Epidermal melanocyte (primary cell): Measurements from ENCODE around the gene PPP1R1C.
"Not testable (repeated sequence)": the region's sequence is repeated elsewhere in the genome, so short reads cannot be mapped to it uniquely, and the experiment has no call there.

Experiments
- DNase-seq: peaks from one replicate; pipeline ENCODE4 v3.0.0; 2011; ENCODE audit warnings: low spot score; ENCODE audit not compliant: insufficient read length

Gene PPP1R1C

DNA sequence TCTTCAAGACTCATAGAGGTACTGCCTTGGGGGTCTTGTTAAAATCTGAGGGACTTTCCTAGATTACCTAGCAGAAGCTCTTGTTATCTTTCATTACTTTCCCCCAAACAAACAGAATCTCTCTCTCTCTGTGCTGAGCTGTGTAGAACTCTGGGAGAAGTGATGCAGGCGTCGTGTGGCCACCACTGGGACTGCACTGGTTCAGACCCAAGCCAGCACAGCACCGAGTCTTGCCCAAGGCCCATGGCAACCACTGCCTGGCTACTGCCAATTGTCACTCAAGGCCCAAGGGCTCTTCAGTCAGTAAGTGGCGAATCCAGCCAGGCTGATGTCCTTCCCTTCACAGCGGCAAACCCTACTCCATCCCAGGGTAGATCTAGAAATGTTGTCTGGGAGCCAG is 28.6 kb downstream of the PPP1R1C start:
- no peak for DNase-seq

DNA sequence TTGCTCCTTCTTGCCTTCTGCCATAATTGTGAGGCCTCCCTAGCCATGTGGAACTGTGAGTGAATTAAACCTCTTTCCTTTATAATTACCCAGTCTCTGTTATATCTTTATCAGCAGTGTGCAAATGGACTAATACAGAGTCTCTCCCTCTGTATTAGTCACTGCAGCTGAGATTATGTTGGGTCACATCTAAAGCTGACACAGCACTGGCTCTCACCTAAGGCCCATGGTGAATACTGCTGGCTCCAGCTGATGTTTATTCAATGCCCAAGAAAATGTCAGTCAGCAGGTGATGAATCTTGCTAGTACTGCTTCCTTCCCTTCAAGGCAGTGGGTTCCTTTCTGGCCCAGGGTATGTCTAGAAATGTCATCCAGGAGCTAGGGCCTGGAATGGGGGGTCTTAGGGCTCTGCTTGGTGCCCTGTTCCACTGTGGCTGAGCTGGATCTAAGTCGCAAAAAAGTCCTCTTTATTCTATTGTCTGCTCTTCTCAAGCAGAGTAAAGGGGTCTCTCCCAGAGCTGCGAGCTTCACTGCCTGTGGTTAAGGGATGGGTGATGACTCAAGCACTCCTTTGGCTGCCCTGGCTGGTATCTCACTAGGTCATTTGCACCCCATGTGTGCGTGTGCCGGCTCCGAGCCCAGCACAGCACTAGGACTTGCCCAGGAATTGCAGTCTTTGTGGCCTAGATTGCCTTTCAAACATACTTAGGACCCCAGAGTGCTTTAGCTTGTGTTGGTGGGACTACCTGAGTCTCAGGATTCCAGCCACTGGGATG is 29.9 kb downstream of the PPP1R1C start:
- no peak for DNase-seq

DNA sequence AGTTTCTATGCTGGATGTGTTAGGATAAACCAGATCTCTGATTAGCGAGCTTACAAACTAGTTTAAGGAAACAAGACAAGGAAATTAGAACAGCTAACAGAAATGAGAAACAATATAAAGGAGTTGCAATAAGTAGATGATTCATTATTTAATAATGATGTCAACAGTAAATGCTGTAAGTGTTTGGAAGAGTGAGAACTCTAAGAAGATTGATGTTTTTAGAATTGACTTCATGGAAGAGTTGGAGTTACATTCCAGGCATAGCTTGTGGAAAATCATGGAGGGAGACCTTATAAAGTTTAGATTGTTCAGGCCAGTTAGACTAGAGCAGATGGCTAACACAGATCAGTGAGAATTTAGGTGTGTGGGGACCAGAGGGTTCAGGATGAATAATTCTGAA is 32.6 kb downstream of the PPP1R1C start:
- DNase-seq = no peak

DNA sequence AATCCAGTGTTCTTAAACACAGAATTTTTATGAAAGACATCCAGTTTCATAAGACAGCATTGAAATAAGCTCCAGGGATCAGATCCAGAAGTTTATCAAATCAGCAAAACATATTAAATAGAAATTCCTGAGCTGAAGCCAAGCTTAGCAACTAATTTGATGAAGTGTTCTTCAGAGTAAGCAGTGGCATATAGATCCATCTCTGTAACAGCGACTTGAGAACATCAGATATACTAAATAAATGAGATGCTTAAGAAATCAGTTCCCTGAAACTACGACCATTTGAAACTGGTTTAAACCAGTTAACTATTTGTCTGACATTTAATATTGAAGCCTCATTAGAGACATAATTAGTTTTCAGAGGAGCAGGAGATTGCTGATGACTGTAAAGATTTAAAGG is 34.1 kb downstream of the PPP1R1C start:
- DNase-seq = no peak

DNA sequence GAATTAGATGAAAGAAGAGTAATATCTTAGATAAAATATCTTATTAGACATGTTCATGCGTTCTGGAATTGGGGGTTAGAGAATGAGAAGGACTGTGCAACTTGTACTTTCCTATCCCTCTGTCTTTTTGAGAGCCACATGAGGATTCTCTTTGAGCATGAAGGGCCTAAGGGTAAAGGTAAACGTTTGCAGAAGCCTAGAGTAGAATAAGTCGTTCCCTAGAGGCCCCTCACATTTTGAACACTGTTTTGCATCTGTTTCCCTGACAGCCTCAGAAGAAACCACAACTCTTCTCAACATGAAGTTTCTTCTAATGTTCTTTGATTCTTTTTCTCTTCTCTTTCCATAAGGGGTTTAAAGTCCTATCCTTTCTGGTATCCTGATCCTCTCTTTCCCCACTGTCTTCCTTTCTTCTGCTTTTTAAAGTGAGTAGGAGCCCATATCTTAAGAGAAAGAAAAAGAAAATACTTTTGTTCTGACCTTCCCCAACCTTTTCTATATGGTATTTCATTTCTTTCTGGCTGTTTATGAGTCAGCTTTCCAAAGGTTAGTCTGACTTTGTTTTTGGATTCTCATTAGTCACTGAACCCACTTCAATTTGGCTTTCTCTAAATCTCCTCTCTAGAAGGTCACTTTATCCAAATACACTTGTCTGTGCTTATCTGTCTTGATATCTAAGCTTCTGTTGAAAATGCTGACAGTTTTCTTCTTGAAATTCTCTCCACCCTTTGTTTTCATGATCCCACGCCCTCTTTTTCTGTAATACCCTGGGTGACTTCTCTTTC is 34.8 kb downstream of the PPP1R1C start:
- no peak for DNase-seq

DNA sequence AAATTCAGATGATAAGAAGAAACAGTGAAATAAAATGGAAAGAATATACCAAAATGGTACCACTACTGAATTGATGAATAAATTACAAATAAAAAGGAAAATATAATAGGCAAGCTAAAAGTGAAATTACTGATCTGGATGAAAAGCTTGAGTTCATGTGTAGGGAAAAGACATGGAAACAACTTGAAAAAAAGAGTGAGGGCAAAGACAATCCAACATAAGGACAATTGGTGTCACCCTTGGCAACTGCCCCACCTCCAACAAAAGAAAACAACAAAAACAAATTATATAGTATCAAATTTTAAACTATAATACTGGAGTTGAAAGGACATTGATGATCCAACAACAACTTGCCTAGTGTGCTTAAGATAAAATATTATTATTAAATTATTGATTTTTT is 37.6 kb downstream of the PPP1R1C start:
- no peak for DNase-seq

DNA sequence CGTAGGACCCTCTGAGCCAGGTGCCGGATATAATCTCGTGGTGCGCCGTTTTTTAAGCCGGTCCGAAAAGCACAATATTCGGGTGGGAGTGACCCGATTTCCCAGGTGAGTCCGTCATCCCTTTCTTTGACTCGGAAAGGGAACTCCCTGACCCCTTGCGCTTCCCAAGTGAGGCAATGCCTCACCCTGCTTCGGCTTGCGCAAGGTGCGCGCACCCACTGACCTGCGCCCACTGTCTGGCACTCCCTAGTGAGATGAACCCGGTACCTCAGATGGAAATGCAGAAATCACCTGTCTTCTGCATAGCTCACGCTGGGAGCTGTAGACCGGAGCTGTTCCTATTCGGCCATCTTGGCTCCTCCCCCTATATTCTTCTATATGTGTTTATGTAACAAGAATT is 45.2 kb downstream of the PPP1R1C start:
- not testable (repeated sequence) for DNase-seq

DNA sequence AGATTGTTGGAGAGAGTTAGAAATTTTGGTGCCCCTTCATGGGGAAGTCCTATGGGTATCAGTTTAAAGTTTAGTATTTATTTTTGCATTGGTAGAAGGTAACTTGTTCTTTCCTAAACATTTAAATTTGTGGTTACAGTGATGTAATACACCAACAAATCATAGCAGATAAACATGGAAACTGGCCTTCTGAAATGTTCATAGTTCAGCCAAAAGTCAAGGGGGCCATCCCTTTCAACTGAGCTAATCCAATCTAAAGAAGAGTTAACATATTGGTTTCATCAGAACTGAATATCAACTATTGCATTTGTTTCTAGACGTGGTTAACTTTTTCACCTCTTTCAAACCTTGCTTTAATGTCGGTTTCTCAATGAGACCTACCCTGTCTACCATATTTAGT is 46.3 kb downstream of the PPP1R1C start:
- DNase-seq = no peak

DNA sequence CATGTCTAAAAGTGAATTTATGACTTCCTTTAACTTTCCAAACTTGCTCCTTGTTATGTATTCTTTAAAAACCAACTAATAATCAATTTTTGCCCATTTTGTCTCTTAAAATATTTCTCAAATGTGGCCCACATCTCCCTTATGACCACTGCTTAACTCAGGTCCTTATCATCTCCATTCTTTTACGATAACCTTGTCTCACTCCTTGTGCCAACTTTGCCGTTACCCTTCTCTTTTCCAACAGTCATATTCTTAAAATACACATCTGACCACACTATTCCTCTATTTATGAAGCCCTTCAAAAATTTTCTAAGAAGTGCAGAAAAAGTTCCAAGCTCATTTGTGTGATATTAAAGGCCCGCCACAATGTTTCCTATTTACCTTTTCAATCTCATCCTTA is 47.8 kb downstream of the PPP1R1C start:
- DNase-seq = no peak

DNA sequence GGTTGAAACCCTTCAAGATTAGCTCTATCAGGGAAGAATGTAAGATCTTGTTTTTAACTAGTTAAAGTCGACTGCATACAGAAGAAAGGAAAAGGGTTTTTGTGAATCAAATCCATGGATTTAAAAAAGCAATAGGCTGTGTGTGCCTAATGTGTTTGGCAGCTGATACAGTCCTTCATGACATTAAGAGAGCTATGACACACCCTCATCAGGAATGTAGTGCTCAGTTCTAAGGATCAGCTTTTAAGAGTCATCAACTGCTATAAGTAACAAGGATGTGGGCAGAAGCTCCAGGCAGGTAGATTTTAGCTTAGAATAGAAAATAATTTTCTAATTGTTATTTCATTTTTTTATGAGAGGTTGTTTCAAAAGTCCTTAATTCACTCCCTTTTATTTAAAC is 52.9 kb downstream of the PPP1R1C start:
- no peak for DNase-seq

DNA sequence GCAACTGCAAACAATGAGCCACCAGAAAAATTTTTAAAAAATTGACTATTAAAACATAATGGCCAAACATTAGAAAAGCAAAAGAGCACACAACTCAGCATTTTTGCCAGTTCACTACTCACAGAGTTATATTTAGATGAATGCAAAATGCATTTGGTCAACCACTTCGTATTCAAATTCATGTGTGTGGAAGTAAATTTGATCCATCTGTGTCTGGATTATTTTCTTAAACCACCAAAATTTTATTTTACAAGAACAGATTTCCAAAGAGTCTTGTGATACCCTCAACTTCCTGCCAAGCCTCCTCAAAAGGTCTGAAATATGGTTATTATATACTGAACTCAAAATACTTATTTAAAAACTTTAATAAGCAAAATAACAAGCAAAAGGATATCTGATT is 57.4 kb downstream of the PPP1R1C start:
- DNase-seq = no peak

DNA sequence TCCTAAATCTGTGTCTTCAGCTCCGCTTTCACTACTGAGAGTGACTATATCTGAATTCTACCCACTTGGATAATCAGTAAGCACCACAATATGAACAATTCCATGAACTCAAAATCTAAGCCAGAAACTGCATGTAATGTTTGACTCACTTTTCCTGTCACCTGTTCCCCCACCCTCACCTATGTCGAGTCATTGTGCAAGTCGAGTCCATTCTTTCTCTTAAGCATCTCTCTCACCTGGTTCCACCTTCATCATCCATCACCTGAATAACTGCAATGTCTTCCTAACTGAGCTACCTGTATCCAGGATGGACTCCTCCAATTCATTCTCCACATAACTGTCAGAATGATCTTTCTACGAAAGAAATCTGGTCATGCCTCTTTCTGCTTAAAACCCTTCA is 58.2 kb downstream of the PPP1R1C start:
- DNase-seq = no peak

DNA sequence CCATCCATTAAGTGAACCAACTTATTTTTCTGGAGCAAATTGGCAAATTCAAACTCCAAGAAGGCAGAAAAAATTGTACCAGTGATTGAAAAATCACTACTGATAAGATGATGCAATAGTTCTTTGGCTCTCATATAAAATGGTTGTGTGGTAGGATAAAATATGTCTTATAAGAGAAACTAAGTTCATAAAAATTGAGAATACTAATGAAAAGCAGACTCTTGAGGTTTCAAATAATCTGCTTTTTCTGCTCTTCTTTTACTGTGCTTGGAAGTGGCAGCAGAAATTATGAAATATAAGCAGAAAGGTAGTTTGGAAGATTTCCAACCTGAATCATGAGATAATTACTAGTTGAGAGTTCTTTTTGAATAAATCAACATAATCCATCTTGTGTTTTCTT is 61.9 kb downstream of the PPP1R1C start:
- no peak for DNase-seq

DNA sequence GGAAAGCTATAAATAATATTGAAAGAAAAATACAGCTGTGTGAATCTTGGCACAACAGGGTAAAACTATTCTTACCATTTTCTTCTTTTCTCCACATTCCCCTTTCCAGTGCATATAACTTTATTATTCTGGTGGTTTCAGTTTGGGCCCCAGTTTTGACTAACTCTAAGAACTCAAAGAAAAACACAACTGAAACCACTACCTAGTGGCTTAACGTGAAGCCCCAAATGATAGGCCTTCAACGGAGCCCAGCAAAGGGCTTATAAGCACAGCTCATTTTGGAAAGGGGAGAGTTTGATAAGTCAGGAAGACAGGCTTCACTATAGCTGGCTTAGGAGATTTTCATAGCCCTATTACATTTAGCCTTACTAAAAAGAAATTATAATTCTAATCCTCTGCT is 62.4 kb downstream of the PPP1R1C start:
- no peak for DNase-seq

DNA sequence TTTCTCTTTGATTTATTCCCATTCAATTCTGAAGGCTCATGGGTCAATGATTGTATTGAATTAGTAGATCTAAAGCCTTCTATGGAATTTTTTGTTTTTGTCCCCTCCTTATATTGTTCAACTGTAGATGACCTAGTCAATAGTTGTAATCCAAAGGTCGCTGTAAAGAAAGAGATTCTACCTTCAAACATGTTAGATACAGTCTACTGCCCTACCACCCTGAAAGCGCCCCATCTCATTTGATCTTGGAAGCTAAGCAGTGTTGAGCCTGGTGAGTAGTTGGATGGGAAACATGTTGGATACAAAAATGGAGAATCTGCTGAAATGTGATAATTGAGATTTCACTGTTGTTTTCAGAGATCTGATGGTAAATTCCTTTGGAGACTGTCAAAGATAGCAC is 63.0 kb downstream of the PPP1R1C start:
- no peak for DNase-seq

DNA sequence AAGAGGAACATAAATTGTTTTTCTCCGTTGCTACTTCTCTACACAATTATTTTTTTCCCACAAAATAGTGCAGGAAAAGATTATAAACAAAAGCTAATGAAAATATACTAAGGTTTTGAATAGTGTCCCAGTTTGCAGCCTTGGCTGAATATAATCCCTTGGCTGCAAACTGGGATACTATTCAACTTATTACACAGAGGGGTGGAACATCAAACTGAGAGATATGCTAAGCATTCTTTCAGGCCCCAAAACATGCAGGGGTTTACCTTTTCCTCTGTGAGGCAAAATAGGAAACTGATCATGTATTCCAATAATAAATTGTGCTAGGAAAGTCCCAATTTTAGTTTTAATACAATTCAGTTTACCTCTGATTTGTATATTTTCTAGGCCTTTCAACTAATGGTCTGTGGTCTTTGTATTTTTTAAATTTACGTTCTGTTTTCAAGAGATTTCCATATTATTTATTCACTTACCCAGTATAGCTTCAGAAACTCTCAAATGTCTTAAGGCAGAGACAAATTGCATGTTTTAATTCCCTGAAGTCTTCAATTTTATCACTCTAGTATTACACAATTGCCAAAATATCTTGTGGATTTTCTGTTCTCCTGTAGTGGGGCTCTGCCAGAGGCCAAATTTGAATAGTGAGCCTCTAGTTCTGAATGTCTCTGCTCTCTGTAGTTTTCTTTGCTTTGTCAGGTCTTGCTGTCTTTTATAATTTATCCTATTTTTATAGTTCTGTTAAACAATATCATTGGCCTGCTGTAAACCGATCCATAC is 63.9 kb downstream of the PPP1R1C start:
- no peak for DNase-seq

DNA sequence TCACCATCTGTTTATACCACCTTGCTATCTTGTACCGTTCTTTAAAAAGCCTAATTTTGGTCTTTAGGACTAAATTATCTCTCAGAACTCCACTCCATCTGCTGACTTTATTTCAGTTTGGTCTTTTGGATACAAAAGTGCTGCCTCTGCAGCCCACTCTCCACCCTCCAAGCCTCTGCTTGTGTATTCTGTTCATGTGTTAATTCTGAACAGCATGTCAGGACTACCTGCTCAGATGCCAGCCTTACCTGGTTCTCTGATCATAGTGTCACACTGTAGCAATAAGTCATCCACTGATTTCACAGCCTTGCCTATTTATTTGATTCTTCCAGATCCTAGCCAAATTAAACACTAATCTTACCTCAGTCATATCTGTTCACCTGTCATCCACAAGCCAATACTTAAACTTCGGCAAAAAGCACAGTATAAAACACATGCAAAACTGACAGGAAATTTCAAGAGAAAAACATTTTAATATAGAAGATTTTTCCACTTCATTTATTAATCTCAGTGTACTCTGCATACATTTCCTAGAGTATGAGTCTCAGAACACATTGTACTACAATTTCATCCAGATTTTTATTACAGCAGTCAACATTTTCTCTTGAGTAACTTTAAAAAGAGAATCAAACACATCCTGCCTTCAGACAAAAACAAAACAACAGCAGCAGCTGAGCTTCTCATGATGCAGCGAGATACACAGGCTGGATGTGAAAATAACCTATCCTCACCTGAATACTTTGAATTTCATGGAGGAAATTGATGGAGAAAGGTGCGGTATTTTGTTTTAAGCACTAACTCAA is 64.9 kb downstream of the PPP1R1C start:
- DNase-seq = no peak

DNA sequence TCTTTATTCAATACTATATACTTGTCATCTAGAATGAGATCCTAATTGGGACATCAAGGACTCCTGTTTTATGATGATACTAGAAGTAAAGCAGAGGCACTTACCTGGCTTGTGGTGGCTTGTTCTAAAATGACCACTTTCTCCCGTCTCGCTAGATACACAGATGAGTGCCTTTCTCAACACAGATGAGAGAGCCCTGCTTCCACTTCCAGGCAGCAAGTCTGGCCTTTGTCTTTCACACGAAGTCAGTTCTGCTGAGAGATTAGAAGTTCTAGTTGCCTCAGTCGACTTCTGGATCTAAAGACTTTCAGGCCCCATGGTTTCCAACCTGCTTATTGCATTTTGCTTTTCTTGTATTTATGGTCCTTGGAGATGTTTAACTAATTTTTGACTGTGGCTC is 70.3 kb downstream of the PPP1R1C start:
- no peak for DNase-seq

DNA sequence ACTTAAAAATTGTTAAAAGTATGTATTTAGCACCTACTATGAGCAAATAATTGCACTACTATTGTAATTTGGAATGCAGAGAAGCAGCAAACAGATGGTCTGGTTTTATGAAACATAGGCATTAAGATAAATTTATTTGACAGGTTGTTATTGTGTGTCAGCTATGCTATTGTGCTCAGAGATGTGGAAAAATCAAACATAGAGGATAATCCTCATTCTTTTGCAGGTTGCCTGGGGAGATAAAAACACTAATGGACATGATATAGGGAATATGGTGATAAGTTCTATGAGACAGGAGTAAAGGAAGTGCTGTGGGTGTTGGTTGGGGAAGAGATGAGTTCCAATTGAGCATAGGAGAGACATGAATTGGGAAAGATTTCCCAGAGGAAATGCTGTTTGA is 71.3 kb downstream of the PPP1R1C start:
- DNase-seq = no peak

DNA sequence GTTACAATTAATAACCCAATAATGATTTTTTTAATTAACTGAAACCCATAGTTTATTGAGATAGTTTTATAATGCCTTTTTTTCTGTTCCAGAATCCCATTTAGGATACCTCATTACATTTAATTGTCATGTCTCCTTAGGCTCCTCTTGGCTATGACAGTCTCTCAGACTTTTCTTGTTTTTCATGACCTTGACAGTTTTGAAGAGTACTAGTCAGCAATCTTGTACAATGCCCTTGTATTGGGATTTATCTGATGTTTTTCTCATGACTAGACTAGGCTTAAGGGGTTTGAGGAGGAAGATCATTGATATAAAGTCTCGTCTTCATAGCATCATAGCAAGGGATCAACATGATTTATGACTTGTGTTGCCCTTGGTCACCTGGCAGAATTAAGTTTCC is 72.4 kb downstream of the PPP1R1C start:
- no peak for DNase-seq

DNA sequence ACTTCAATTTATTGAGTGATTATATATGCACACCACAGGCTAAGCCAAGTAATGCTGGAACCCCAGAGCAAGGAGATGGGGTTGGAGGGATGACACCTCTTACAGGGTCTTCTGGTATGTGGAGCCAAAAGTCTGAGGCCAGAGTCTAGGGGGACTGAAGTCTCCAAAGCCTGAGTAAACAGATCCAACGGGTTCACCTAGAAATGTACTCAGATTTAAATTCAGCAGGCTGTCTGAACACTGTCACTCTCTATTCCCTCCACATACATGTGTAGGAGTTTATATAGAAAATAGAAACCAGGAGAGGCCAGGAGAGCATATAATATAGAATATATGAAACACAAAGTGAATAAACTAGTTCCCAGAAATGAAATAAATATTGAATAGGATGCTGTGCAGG is 76.1 kb downstream of the PPP1R1C start:
- DNase-seq = no peak
